AG04449 (cell line): ENCODE data around the gene ZBTB32.
A peak's percentile ranks its signal among the peaks of the same experiment; 100 is the strongest.

ENCODE experiments used
- CTCF ChIA-PET: fragments of 350-600 bp; formaldehyde crosslinking; extraction: SDS; loops from one replicate; lab custom pipeline; 2021; ENCODE audit warnings: antibody characterized with exemption; lab: Yijun Ruan, JAX
- POLR2A ChIA-PET: fragments of 400-600, 350-600 bp; formaldehyde crosslinking; extraction: SDS; loops from one replicate; lab custom pipeline; 2020; ENCODE audit warnings: antibody characterized with exemption, inconsistent platforms; lab: Yijun Ruan, JAX
- DNase-seq: peaks from one replicate; pipeline ENCODE4 v3.0.0-alpha.2; 2010; ENCODE audit warnings: low read depth, low spot score
- H3K4me3 ChIP-seq: 2 replicates; pipeline ENCODE4 v1.5.1; 2011; ENCODE audit warnings: low read depth, mild to moderate bottlenecking, control low read depth, low read length
- TF ChIP-seq, protein P1 (sequence below): IDR thresholded peaks from one replicate; pipeline ENCODE4 v1.5.1; 2011; ENCODE audit warnings: mild to moderate bottlenecking, moderate library complexity, low read length, control low read depth, inconsistent platforms; ENCODE audit not compliant: insufficient read depth; ENCODE audit errors: missing control alignments

Gene ZBTB32

DNA sequence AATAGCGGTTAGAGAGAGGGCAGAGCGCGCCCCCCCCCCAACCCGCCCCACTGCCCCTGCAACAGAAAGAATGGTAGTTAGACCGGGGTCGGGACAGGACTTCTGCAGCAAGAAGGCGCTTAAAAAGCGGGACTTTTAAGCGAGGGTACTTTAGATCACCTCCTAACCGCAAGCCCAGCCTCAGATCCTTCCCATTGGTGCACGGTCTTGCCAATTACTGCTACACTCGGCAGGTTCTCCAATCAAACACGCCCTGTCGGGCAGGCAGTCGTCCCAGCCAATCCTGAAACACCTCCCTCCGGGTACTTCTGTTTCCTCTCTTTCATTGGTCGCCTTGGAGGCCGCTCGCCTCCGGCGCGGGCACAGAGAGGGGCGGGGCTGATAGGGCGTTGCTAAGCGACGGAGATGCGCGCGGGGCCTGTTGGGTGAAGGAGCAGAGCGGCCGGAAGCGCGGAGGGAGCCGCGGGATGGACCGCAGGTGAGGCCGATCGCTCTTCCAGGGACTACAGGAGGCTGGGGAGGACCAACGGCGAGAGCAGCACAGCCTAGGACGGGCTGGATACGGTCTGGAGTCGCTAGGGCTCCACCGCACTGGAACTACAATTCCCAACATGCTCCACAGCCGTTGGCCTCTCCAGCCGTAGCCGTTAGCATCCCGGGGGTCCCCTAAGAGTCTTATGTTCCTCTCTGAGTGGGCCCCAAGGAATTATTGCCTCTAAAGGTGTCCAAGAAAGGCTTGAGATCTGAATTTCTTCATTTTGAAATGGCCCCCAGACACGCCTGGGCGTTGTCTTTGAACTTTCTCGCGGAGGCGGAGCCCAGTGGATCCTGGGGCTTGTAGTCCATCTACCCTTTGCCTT lies 53.6 kb downstream of the ZBTB32 start, which contains the start of gene PROSER3:
TSS of gene PROSER3 (plus strand) at position 428 of the 860 bp plus-strand sequence. CDS start at position 468, 40 bp downstream.
- H3K4me3 ChIP-seq = peak within 1 kb of the TSS; percentile 96
- ChIA-PET CTCF (interaction anchor here (1.0 kb wide), 1 partner anchor 12 kb away, joined by 4 read pairs; the partner anchor contains the start of genes PSENEN and U2AF1L4), POLR2A (interaction anchor here (1.8 to 2.0 kb wide), 2 partner anchors 10 to 13 kb away, joined by 7 to 14 read pairs; partner anchors contain the start of genes LIN37, PSENEN and U2AF1L4)
- TF ChIP-seq, protein P1, sequence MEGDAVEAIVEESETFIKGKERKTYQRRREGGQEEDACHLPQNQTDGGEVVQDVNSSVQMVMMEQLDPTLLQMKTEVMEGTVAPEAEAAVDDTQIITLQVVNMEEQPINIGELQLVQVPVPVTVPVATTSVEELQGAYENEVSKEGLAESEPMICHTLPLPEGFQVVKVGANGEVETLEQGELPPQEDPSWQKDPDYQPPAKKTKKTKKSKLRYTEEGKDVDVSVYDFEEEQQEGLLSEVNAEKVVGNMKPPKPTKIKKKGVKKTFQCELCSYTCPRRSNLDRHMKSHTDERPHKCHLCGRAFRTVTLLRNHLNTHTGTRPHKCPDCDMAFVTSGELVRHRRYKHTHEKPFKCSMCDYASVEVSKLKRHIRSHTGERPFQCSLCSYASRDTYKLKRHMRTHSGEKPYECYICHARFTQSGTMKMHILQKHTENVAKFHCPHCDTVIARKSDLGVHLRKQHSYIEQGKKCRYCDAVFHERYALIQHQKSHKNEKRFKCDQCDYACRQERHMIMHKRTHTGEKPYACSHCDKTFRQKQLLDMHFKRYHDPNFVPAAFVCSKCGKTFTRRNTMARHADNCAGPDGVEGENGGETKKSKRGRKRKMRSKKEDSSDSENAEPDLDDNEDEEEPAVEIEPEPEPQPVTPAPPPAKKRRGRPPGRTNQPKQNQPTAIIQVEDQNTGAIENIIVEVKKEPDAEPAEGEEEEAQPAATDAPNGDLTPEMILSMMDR = no peak
- DNase-seq = peak; percentile 98

DNA sequence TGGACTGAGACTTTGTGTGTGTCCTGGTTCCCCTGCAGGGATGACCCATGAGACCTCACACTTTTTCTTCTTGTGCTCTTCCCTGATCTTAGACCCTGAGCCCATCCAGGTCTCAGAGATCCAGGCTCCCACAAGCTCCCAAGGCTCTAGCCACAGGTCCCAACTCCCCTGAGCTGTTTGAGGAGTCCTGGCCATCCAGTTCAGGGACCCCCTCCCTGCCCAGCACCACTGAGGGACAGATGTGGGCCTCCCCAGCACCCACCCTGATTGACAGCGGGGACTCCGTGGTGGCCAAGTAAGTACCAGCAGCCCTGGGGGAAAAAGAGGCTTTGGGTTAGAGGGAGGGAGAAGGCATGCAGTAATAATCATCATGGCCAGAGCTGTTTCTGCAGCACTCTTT lies 55.3 kb downstream of the ZBTB32 start:
- TF ChIP-seq, protein P1 = no peak
- H3K4me3 ChIP-seq = no peak overlapping the region
- ChIA-PET POLR2A (no interaction called here), CTCF (no interaction called here)
- DNase-seq = no peak

DNA sequence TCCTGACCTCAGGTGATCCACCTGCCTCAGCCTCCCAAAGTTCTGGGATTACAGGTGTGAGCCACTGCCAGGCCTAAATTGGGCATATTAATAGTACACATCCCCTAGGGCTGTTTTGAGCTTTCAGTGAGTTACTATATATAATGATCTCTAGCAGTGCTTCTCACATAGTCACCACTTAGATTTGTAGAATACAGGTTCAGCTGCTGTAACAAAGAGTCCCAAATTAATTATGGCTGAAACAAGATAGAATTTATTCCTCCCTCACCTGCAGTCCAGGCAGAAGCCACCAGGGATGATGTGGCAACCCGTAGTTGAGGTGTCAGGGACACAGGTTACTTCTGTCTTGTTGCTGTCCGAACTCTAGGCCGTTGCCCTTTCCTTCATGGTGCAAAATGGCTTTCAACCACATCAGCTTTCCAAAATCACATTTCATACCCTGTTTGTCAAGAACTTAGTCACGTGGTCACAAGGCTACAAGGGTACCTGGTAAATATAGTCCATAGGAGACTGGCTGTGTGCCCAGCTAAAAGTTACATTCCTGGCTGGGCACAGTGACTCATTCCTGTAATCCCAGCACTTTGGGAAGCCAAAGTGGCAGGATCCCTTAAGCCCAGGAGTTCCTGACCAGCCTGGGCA lies 56.5 kb downstream of the ZBTB32 start:
- no peak for DNase-seq
- no peak overlapping the region for H3K4me3 ChIP-seq
- ChIA-PET POLR2A (no interaction called here), CTCF (no interaction called here)
- TF ChIP-seq, protein P1 = no peak

DNA sequence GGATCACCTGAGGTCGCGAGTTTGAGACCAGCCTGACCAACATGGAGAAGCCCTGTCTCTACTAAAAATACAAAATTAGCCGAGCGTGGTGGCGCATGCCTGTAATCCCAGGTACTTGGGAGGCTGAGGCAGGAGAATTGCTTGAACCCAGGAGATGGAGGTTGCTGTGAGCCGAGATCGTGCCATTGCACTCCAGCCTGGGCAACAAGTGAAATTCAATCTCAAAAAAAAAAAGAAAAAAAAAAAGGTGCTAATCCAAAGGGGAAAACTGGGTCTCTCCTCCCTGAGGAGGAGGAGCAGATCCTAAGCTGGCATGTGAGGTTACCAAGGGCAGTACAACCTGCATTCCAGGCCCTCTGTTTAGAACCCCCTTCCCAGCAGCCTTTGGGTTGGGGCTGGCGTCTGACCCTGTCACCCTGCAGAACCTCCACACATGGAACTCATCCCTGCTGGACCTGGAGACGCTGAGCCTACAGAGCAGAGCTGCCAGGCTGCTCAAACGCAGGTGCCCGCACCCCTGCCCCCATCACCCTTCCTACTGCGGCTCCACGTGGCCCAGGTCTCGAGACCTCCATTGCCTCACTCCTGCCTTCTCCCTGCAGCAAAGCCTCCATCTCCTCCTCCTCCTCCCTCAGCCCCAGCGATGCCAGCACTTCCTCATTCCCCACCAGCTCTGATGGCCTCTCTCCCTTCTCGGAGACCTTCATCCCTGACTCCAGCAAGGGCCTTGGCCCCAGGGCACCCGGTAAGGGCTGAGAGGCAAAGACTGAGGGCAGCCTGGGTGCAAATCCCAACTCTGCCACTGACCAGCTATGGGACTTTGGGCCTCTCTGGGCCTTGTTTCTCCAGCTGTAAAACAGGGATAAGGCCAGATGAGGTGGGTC lies 60.3 kb downstream of the ZBTB32 start:
- TF ChIP-seq, protein P1 = no peak
- no peak for DNase-seq
- no peak overlapping the region for H3K4me3 ChIP-seq
- ChIA-PET POLR2A (interaction anchor here (1.3 kb wide), 1 partner anchor 16 kb away, joined by 3 read pairs; the partner anchor contains the start of gene LIN37), CTCF (no interaction called here)
